ENCODE results near the gene SLC25A33. TPM values are rescaled to one million over a fixed set of nuclear protein-coding genes. Genes with fewer than 3 reads are reported as not detected.

SLC25A33 gene
- total and polyA plus RNA-seq, 3 experiments from 2014 or later = 6.5 to 12.9 (median 12.8) TPM

- peaks cover 0 to 1% of the 10 kb centered on the region in 2 donors for H3K27me3 Mint-ChIP-seq
- ChIA-PET POLR2A (no interaction called here), CTCF (no interaction called here)
- H3K36me3 Mint-ChIP-seq = peaks cover 0 to 30% (median 0%) of the 10 kb centered on the region in 3 donors
- no peak overlapping the region for H3K4me3 Mint-ChIP-seq
- Histone ChIP-seq H3K9me3 (ENCODE audit: low read length) (no peaks in the 10 kb centered on the region), H3K36me3 (ENCODE audit: insufficient read depth, low read length) (no peaks in the 10 kb centered on the region), H3K4me3 (ENCODE audit: low read length) (no peak overlapping the region), H3K27me3 (ENCODE audit: insufficient read depth, low read length, poor library complexity, severe bottlenecking) (no peaks in the 10 kb centered on the region), H3K27ac (ENCODE audit: low read depth, low read length) (no peak overlapping the region), H3K4me1 (ENCODE audit: insufficient read depth, low read length) (peaks cover 14% of the 10 kb centered on the region)
- no peak for DNase-seq
- H3K27ac Mint-ChIP-seq = peak overlapping the region in 1 of 8 donors; percentile 92
- H3K4me1 Mint-ChIP-seq = peaks cover 8 to 27% (median 20%) of the 10 kb centered on the region in 3 donors
- H3K9me3 Mint-ChIP-seq = no peaks in the 10 kb centered on the region
These were observed 56.1 kb downstream of the SLC25A33 start for GRCh38 chr1:9595156-9595967.

GRCh38 chr1:9595968-9596340, 56.7 kb downstream of the SLC25A33 start:
- Mint-ChIP-seq H3K27ac (peak overlapping the region in 1 of 8 donors; percentile 78), H3K36me3 (peaks cover 0 to 36% (median 0%) of the 10 kb centered on the region in 3 donors), H3K9me3 (no peaks in the 10 kb centered on the region), H3K27me3 (no peaks in the 10 kb centered on the region), H3K4me3 (no peak overlapping the region), H3K4me1 (peaks cover 3 to 21% (median 14%) of the 10 kb centered on the region in 3 donors)
- peaks cover 10% of the 10 kb centered on the region for H3K4me1 ChIP-seq (ENCODE audit: insufficient read depth, low read length)
- CTCF ChIA-PET = no interaction called here
- H3K36me3 ChIP-seq (ENCODE audit: insufficient read depth, low read length) = no peaks in the 10 kb centered on the region
- no peak overlapping the region for H3K27ac ChIP-seq (ENCODE audit: low read depth, low read length)
- no peaks in the 10 kb centered on the region for H3K27me3 ChIP-seq (ENCODE audit: insufficient read depth, low read length, poor library complexity, severe bottlenecking)
- POLR2A ChIA-PET = no interaction called here
- no peak for DNase-seq
- no peaks in the 10 kb centered on the region for H3K9me3 ChIP-seq (ENCODE audit: low read length)
- no peak overlapping the region for H3K4me3 ChIP-seq (ENCODE audit: low read length)

DNA sequence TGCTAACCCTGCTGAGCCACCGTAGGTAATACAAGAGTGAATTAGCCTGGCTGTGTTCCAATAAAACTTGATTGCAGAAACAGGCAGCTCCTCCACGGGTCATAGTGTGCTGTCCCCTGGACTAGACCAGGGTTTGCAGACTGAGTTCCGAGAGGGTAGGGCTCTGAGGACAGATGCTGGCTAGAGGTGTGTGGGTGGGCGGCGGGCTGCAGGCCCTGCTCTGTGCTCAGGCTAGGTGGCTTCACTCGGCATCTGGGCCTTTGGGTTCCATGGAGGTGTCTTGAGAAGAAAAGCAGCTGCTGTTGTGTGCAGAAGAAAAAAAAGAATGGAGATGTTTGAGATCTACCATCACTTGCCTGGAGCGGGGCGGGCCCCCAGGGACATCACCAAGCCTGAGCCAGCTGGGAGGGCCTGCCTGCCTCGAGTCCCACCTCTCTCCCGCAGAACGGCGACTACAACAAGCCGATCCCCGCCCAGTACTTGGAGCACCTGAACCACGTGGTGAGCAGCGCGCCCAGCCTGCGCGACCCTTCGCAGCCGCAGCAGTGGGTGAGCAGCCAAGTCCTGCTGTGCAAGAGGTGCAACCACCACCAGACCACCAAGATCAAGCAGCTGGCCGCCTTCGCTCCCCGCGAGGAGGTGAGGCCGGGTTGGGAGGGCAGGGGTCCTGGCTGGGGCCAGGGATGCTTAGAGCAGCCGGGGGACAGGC, 57.3 kb downstream of the SLC25A33 start:
- Histone ChIP-seq H3K4me3 (ENCODE audit: low read length) (no peak overlapping the region), H3K27ac (ENCODE audit: low read depth, low read length) (no peak overlapping the region), H3K36me3 (ENCODE audit: insufficient read depth, low read length) (no peaks in the 10 kb centered on the region), H3K9me3 (ENCODE audit: low read length) (no peaks in the 10 kb centered on the region), H3K4me1 (ENCODE audit: insufficient read depth, low read length) (peaks cover 10% of the 10 kb centered on the region), H3K27me3 (ENCODE audit: insufficient read depth, low read length, poor library complexity, severe bottlenecking) (no peaks in the 10 kb centered on the region)
- DNase-seq = no peak
- H3K27ac Mint-ChIP-seq = no peak overlapping the region
- H3K4me1 Mint-ChIP-seq = peaks cover 3 to 16% (median 13%) of the 10 kb centered on the region in 3 donors
- H3K4me3 Mint-ChIP-seq = no peak overlapping the region
- no peaks in the 10 kb centered on the region for H3K27me3 Mint-ChIP-seq
- H3K36me3 Mint-ChIP-seq = peaks cover 0 to 41% (median 0%) of the 10 kb centered on the region in 3 donors
- POLR2A ChIA-PET = no interaction called here
- no peaks in the 10 kb centered on the region for H3K9me3 Mint-ChIP-seq
- CTCF ChIA-PET = no interaction called here

GRCh38 chr1:9597361-9598315, 58.4 kb downstream of the SLC25A33 start:
- Mint-ChIP-seq H3K4me3 (no peak overlapping the region), H3K36me3 (peaks cover 0 to 51% (median 0%) of the 10 kb centered on the region in 3 donors), H3K9me3 (no peaks in the 10 kb centered on the region), H3K27ac (peak overlapping the region in 3 of 8 donors; percentile 6 to 78 (median 44)), H3K4me1 (peaks cover 0 to 10% (median 9%) of the 10 kb centered on the region in 3 donors), H3K27me3 (no peaks in the 10 kb centered on the region)
- H3K4me3 ChIP-seq (ENCODE audit: low read length) = no peak overlapping the region
- H3K9me3 ChIP-seq (ENCODE audit: low read length) = no peaks in the 10 kb centered on the region
- no peaks in the 10 kb centered on the region for H3K36me3 ChIP-seq (ENCODE audit: insufficient read depth, low read length)
- DNase-seq = peak in 1 of 5 donors; percentile 42
- H3K4me1 ChIP-seq (ENCODE audit: insufficient read depth, low read length) = peaks cover 10% of the 10 kb centered on the region
- H3K27me3 ChIP-seq (ENCODE audit: insufficient read depth, low read length, poor library complexity, severe bottlenecking) = no peaks in the 10 kb centered on the region
- H3K27ac ChIP-seq (ENCODE audit: low read depth, low read length) = no peak overlapping the region
- ChIA-PET CTCF (interaction anchor here (1.0 to 1.6 kb wide), 3 partner anchors 8 to 18 kb away, joined by 3 to 6 read pairs (median 4); no protein-coding TSS in a partner anchor), POLR2A (no interaction called here)

- H3K4me3 ChIP-seq (ENCODE audit: low read length) = no peak overlapping the region
- H3K36me3 ChIP-seq (ENCODE audit: insufficient read depth, low read length) = no peaks in the 10 kb centered on the region
- CTCF ChIA-PET = interaction anchor here (1.0 to 1.6 kb wide), 3 partner anchors 9 to 17 kb away, joined by 3 to 6 read pairs (median 4); no protein-coding TSS in a partner anchor
These were observed 59.0 kb downstream of the SLC25A33 start for GRCh38 chr1:9598316-9598700.

GRCh38 chr1:9599741-9600140, 60.5 kb downstream of the SLC25A33 start:
- POLR2A ChIA-PET = no interaction called here
- CTCF ChIA-PET = interaction anchor here (1.7 kb wide), 1 partner anchor 16 kb away, joined by 3 read pairs; no protein-coding TSS in a partner anchor

More at GRCh38 chr1:9598316-9598700, 59.0 kb downstream of the SLC25A33 start:
- no peaks in the 10 kb centered on the region for H3K27me3 Mint-ChIP-seq
- H3K36me3 Mint-ChIP-seq = peaks cover 0 to 58% (median 0%) of the 10 kb centered on the region in 3 donors
- H3K4me3 Mint-ChIP-seq = no peak overlapping the region
- peaks cover 0 to 4% (median 3%) of the 10 kb centered on the region in 3 donors for H3K4me1 Mint-ChIP-seq
- H3K27ac ChIP-seq (ENCODE audit: low read depth, low read length) = no peak overlapping the region
- no peaks in the 10 kb centered on the region for H3K27me3 ChIP-seq (ENCODE audit: insufficient read depth, low read length, poor library complexity, severe bottlenecking)
- H3K9me3 ChIP-seq (ENCODE audit: low read length) = no peaks in the 10 kb centered on the region
- H3K27ac Mint-ChIP-seq = no peak overlapping the region
- peaks cover 5% of the 10 kb centered on the region for H3K4me1 ChIP-seq (ENCODE audit: insufficient read depth, low read length)
- H3K9me3 Mint-ChIP-seq = no peaks in the 10 kb centered on the region
- peak in 1 of 5 donors; percentile 12 for DNase-seq
- POLR2A ChIA-PET = no interaction called here

GRCh38 chr1:9600861-9601834, 61.9 kb downstream of the SLC25A33 start:
- ChIA-PET POLR2A (no interaction called here), CTCF (interaction anchor here (1.7 kb wide), 1 partner anchor 15 kb away, joined by 3 read pairs; no protein-coding TSS in a partner anchor)
- DNase-seq = no peak
- H3K27ac Mint-ChIP-seq = peak overlapping the region in 1 of 8 donors; percentile 70
- H3K4me3 ChIP-seq (ENCODE audit: low read length) = no peak overlapping the region
- H3K9me3 Mint-ChIP-seq = no peaks in the 10 kb centered on the region
- H3K27me3 Mint-ChIP-seq = no peaks in the 10 kb centered on the region
- H3K36me3 ChIP-seq (ENCODE audit: insufficient read depth, low read length) = no peaks in the 10 kb centered on the region
- H3K27me3 ChIP-seq (ENCODE audit: insufficient read depth, low read length, poor library complexity, severe bottlenecking) = no peaks in the 10 kb centered on the region
- peaks cover 0 to 67% (median 0%) of the 10 kb centered on the region in 3 donors for H3K36me3 Mint-ChIP-seq
- H3K27ac ChIP-seq (ENCODE audit: low read depth, low read length) = no peak overlapping the region
- H3K4me1 ChIP-seq (ENCODE audit: insufficient read depth, low read length) = no peaks in the 10 kb centered on the region
- H3K4me1 Mint-ChIP-seq = no peaks in the 10 kb centered on the region
- H3K9me3 ChIP-seq (ENCODE audit: low read length) = no peaks in the 10 kb centered on the region
- no peak overlapping the region for H3K4me3 Mint-ChIP-seq

More at GRCh38 chr1:9599741-9600140, 60.5 kb downstream of the SLC25A33 start:
- no peaks in the 10 kb centered on the region for H3K9me3 Mint-ChIP-seq
- H3K36me3 Mint-ChIP-seq = peaks cover 0 to 62% (median 0%) of the 10 kb centered on the region in 3 donors
- Histone ChIP-seq H3K27me3 (ENCODE audit: insufficient read depth, low read length, poor library complexity, severe bottlenecking) (no peaks in the 10 kb centered on the region), H3K36me3 (ENCODE audit: insufficient read depth, low read length) (no peaks in the 10 kb centered on the region), H3K4me1 (ENCODE audit: insufficient read depth, low read length) (no peaks in the 10 kb centered on the region), H3K27ac (ENCODE audit: low read depth, low read length) (no peak overlapping the region), H3K9me3 (ENCODE audit: low read length) (no peaks in the 10 kb centered on the region), H3K4me3 (ENCODE audit: low read length) (no peak overlapping the region)
- H3K4me1 Mint-ChIP-seq = no peaks in the 10 kb centered on the region
- peak overlapping the region in 2 of 8 donors; percentile 47 to 66 for H3K27ac Mint-ChIP-seq
- H3K4me3 Mint-ChIP-seq = no peak overlapping the region
- H3K27me3 Mint-ChIP-seq = no peaks in the 10 kb centered on the region
- DNase-seq = no peak

Measured in CD8-positive, alpha-beta memory T cell (primary cell).